MM.1S (cell line): ENCODE data around the gene UNC5A.
A peak's percentile ranks its signal among the peaks of the same experiment; 100 is the strongest.

Experiments used
- DNase-seq: peaks from one replicate; pipeline ENCODE4 v3.0.0-alpha.2; 2015
- H2AFZ ChIP-seq: fragments of 300-600 bp; sonication (generic); 2 replicates; pipeline ENCODE4 v1.6.0; 2016; ENCODE audit warnings: antibody characterized with exemption, low read length
- H3F3A ChIP-seq: fragments of 300-600 bp; sonication (generic); 2 replicates; pipeline ENCODE4 v1.6.1; 2016; ENCODE audit warnings: mild to moderate bottlenecking, antibody characterized with exemption, low read length, moderate library complexity, mixed read lengths; ENCODE audit not compliant: insufficient read depth
- H3K27ac ChIP-seq: fragments of 300-600 bp; sonication (generic); 2 replicates; pipeline ENCODE4 v1.5.1; 2016; ENCODE audit warnings: mild to moderate bottlenecking, low read length
- H3K27me3 ChIP-seq: fragments of 300-600 bp; sonication (generic); replicated peaks from 2 replicates; pipeline ENCODE4 v1.6.0; 2016; ENCODE audit warnings: low read length; ENCODE audit not compliant: insufficient read depth
- H3K36me3 ChIP-seq: fragments of 300-600 bp; sonication (generic); replicated peaks from 2 replicates; pipeline ENCODE4 v1.6.1; 2016; ENCODE audit warnings: mild to moderate bottlenecking, low read length, mixed read lengths; ENCODE audit not compliant: insufficient read depth
- H3K4me1 ChIP-seq: fragments of 300-600 bp; sonication (generic); 2 replicates; pipeline ENCODE4 v1.6.1; 2016; ENCODE audit warnings: low read length, mixed read lengths
- H3K4me2 ChIP-seq: fragments of 300-600 bp; sonication (generic); 2 replicates; pipeline ENCODE4 v1.6.0; 2016; ENCODE audit warnings: low read depth, low read length
- H3K4me3 ChIP-seq: fragments of 300-600 bp; sonication (generic); 2 replicates; pipeline ENCODE4 v1.5.1; 2016; ENCODE audit warnings: low read length, mixed read lengths
- H3K79me2 ChIP-seq: fragments of 300-600 bp; sonication (generic); 2 replicates; pipeline ENCODE4 v1.6.1; 2016; ENCODE audit warnings: mixed run types, low read length, mixed read lengths
- H3K9ac ChIP-seq: fragments of 300-600 bp; sonication (generic); 2 replicates; pipeline ENCODE4 v1.6.1; 2016; ENCODE audit warnings: low read length, mixed read lengths
- H3K9me2 ChIP-seq: fragments of 300-600 bp; sonication (generic); replicated peaks from 2 replicates; pipeline ENCODE4 v1.6.1; 2016; ENCODE audit warnings: mild to moderate bottlenecking, low read length, mixed read lengths; ENCODE audit not compliant: insufficient read depth
- H3K9me3 ChIP-seq: fragments of 300-600 bp; sonication (generic); replicated peaks from 2 replicates; pipeline ENCODE4 v1.6.1; 2016; ENCODE audit warnings: mild to moderate bottlenecking, low read length, mixed read lengths; ENCODE audit not compliant: insufficient read depth
- H4K20me1 ChIP-seq: fragments of 300-600 bp; sonication (generic); 2 replicates; pipeline ENCODE4 v1.6.1; 2016; ENCODE audit warnings: mild to moderate bottlenecking, low read length, moderate library complexity, mixed read lengths; ENCODE audit not compliant: insufficient read depth
- CTCF ChIP-seq: fragments of 300-600 bp; sonication (generic); IDR thresholded peaks from 2 replicates; pipeline ENCODE4 v1.5.1; 2016; ENCODE audit warnings: antibody characterized with exemption, low read length, mixed read lengths
- EZH2 ChIP-seq: fragments of 300-600 bp; sonication (generic); optimal IDR thresholded peaks from 2 replicates; pipeline ENCODE3; 2017; ENCODE audit warnings: low read depth, mild to moderate bottlenecking, antibody characterized with exemption, low read length, mixed read lengths
- EZH2phosphoT487 ChIP-seq: fragments of 300-600 bp; sonication (generic); IDR thresholded peaks from 2 replicates; pipeline ENCODE4 v1.6.1; 2018; ENCODE audit warnings: antibody characterized with exemption, low read length

UNC5A gene

GRCh38 chr5:176789873-176790615, 20.3 kb upstream of the UNC5A start:
- H3K27ac ChIP-seq = no peak overlapping the region
- H2AFZ ChIP-seq = no peak overlapping the region
- H3K9me2 ChIP-seq = no peaks in the 10 kb centered on the region
- TF ChIP-seq EZH2phosphoT487 (no peak), CTCF (no peak), EZH2 (no peak)
- peaks cover 88% of the 10 kb centered on the region for H3K27me3 ChIP-seq
- H3K36me3 ChIP-seq = no peaks in the 10 kb centered on the region
- no peaks in the 10 kb centered on the region for H3K9me3 ChIP-seq
- no peaks in the 10 kb centered on the region for H3F3A ChIP-seq
- H3K9ac ChIP-seq = no peak overlapping the region
- no peaks in the 10 kb centered on the region for H3K4me1 ChIP-seq
- H3K79me2 ChIP-seq = no peaks in the 10 kb centered on the region
- no peak overlapping the region for H3K4me2 ChIP-seq
- DNase-seq = no peak
- H4K20me1 ChIP-seq = no peaks in the 10 kb centered on the region
- H3K4me3 ChIP-seq = no peak overlapping the region

DNA sequence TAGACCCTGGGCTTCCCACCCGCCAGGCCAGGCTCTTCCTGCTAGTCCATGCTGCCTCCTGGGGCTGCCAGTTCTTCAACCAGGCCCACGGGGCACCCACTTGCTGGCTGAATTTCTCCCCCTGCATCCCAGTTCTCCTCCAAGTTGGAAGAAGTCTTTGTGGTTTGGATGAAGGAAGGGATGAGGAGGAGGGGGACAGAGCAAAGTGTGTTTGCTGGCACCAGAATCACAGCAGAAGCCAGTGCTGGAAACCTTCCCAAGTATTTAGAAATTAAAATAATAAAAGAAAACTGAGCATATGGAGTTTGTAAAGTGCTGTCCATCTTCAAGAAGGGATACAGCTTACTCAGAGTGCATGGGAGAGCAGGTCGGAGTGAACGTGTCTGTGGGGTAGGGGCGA, 19.4 kb upstream of the UNC5A start:
- Histone ChIP-seq H3K36me3 (no peaks in the 10 kb centered on the region), H3K4me3 (no peak overlapping the region), H3K27ac (no peak overlapping the region), H3K27me3 (peaks cover 94% of the 10 kb centered on the region), H2AFZ (no peak overlapping the region), H3K79me2 (no peaks in the 10 kb centered on the region), H3K9me2 (no peaks in the 10 kb centered on the region), H3K9ac (no peak overlapping the region), H4K20me1 (no peaks in the 10 kb centered on the region), H3K4me2 (no peak overlapping the region), H3K9me3 (no peaks in the 10 kb centered on the region), H3F3A (no peaks in the 10 kb centered on the region), H3K4me1 (no peaks in the 10 kb centered on the region)
- DNase-seq = no peak
- TF ChIP-seq EZH2 = no peak

- Histone ChIP-seq H3K27me3 (peaks cover 94% of the 10 kb centered on the region), H3K4me2 (peak overlapping the region; percentile 38; the same call in 1 of the 2 replicates), H3K9me2 (no peaks in the 10 kb centered on the region), H3F3A (no peaks in the 10 kb centered on the region), H3K9ac (no peak overlapping the region), H2AFZ (peak overlapping the region; percentile 56), H3K79me2 (no peaks in the 10 kb centered on the region), H3K27ac (no peak overlapping the region), H3K4me3 (peak overlapping the region; percentile 23), H3K36me3 (no peaks in the 10 kb centered on the region), H3K9me3 (no peaks in the 10 kb centered on the region), H3K4me1 (no peaks in the 10 kb centered on the region), H4K20me1 (no peaks in the 10 kb centered on the region)
- TF ChIP-seq EZH2 (no peak), EZH2phosphoT487 (no peak), CTCF (no peak)
- no peak for DNase-seq
These were observed 17.6 kb upstream of the UNC5A start for GRCh38 chr5:176792655-176793342.

GRCh38 chr5:176793343-176793699, 17.0 kb upstream of the UNC5A start:
- Histone ChIP-seq H3K9me3 (no peaks in the 10 kb centered on the region), H4K20me1 (no peaks in the 10 kb centered on the region), H2AFZ (peak overlapping the region; percentile 56), H3K36me3 (no peaks in the 10 kb centered on the region), H3K27me3 (peaks cover 94% of the 10 kb centered on the region), H3K9ac (no peak overlapping the region), H3K79me2 (no peaks in the 10 kb centered on the region), H3K9me2 (no peaks in the 10 kb centered on the region), H3K4me3 (peak overlapping the region; percentile 23), H3K4me2 (peak overlapping the region; percentile 38; the same call in 1 of the 2 replicates), H3K4me1 (no peaks in the 10 kb centered on the region), H3F3A (no peaks in the 10 kb centered on the region), H3K27ac (no peak overlapping the region)
- TF ChIP-seq CTCF (no peak), EZH2 (no peak), EZH2phosphoT487 (no peak)
- peak; percentile 32 for DNase-seq
